DMS79 (cell line): Measurements from ENCODE around the gene PAPLN.

Experiments used
- DNase-seq: peaks from one replicate; lab custom pipeline; 2025; lab: John Stamatoyannopoulos, UW

PAPLN gene

GRCh38 chr14:73261075-73261474, 23.8 kb downstream of the PAPLN start:
- no peak for DNase-seq

GRCh38 chr14:73261520-73262426, 24.5 kb downstream of the PAPLN start:
- DNase-seq: no peak

GRCh38 chr14:73262427-73263183, 25.3 kb downstream of the PAPLN start:
- no peak for DNase-seq

GRCh38 chr14:73263606-73264005, 26.3 kb downstream of the PAPLN start:
- no peak for DNase-seq

- no peak for DNase-seq
These were observed 27.0 kb downstream of the PAPLN start for GRCh38 chr14:73264080-73264884.

GRCh38 chr14:73264885-73265720, 27.8 kb downstream of the PAPLN start:
- DNase-seq: no peak

GRCh38 chr14:73265721-73266046, 28.4 kb downstream of the PAPLN start:
- DNase-seq: no peak

GRCh38 chr14:73266317-73266716, 29.0 kb downstream of the PAPLN start:
- no peak for DNase-seq

- no peak for DNase-seq
These were observed 30.2 kb downstream of the PAPLN start for GRCh38 chr14:73267474-73267873.

- DNase-seq: no peak
These were observed 32.6 kb downstream of the PAPLN start for GRCh38 chr14:73269729-73270531.

GRCh38 chr14:73272393-73272792, 35.1 kb downstream of the PAPLN start:
- DNase-seq: no peak

- DNase-seq: no peak
These were observed 36.5 kb downstream of the PAPLN start for GRCh38 chr14:73273799-73274198.

- DNase-seq: no peak
These were observed 39.5 kb downstream of the PAPLN start for GRCh38 chr14:73276836-73277235.

- DNase-seq: no peak
These were observed 40.1 kb downstream of the PAPLN start for GRCh38 chr14:73277376-73277775.

- no peak for DNase-seq
These were observed 43.6 kb downstream of the PAPLN start for GRCh38 chr14:73280903-73281302.

- DNase-seq: no peak
These were observed 46.5 kb downstream of the PAPLN start for GRCh38 chr14:73283608-73284379.

- no peak for DNase-seq
These were observed 48.7 kb downstream of the PAPLN start for GRCh38 chr14:73285979-73286378.

GRCh38 chr14:73286598-73286997, 49.3 kb downstream of the PAPLN start:
- no peak for DNase-seq

- DNase-seq: no peak
These were observed 49.8 kb downstream of the PAPLN start for GRCh38 chr14:73287071-73287470.

- DNase-seq: no peak
These were observed 52.0 kb downstream of the PAPLN start for GRCh38 chr14:73289308-73289707.
